WTC11 (cell line): ENCODE data around the gene KNL1. TPM values are rescaled to one million over a fixed set of nuclear protein-coding genes. Genes with fewer than 3 reads are reported as not detected.

Source experiments
- ATAC-seq: fragments of 200-7000 bp; cut with Tn5 transposase; 2 replicates; pipeline ENCODE4 v1.10.0; 2021; ENCODE audit warnings: mild to moderate bottlenecking, moderate library complexity
- CTCF ChIA-PET: fragments of 300-600 bp; sonication (Branson Sonifier 250); formaldehyde crosslinking; loops from one replicate; lab custom pipeline; 2021; ENCODE audit warnings: antibody characterized with exemption; lab: Charles Lee
- POLR2A ChIA-PET: fragments of 350-600 bp; sonication (Branson Sonifier 250); formaldehyde crosslinking; loops from one replicate; lab custom pipeline; 2021; ENCODE audit warnings: antibody characterized with exemption; lab: Charles Lee
- DNase-seq: peaks from one replicate; pipeline ENCODE4 v3.0.0; 2021; ENCODE audit warnings: low spot score
- H3K27ac Mint-ChIP-seq: 2 replicates; pipeline ENCODE4 v1.8.0; 2021; ENCODE audit warnings: mixed read lengths
- H3K27me3 Mint-ChIP-seq: 2 replicates; pipeline ENCODE4 v1.8.0; 2021; ENCODE audit warnings: low read depth, mild to moderate bottlenecking, moderate library complexity, mixed read lengths
- H3K36me3 Mint-ChIP-seq: 2 replicates; pipeline ENCODE4 v1.8.0; 2021; ENCODE audit warnings: mixed read lengths
- H3K4me1 Mint-ChIP-seq: 2 replicates; pipeline ENCODE4 v1.8.0; 2022; ENCODE audit warnings: mixed read lengths
- H3K4me3 Mint-ChIP-seq: 2 replicates; pipeline ENCODE4 v1.8.0; 2021; ENCODE audit warnings: mild to moderate bottlenecking, moderate library complexity, mixed read lengths
- H3K9me3 Mint-ChIP-seq: 2 replicates; pipeline ENCODE4 v1.8.0; 2021; ENCODE audit warnings: mixed read lengths
- ZNF423 ChIP-seq: fragments of 250-450 bp; sonication (Bioruptor Pico); IDR thresholded peaks from 2 replicates; pipeline ENCODE4 v2.1.2; 2022; ENCODE audit warnings: mild to moderate bottlenecking, moderate library complexity
- total RNA-seq: library from RNA; stranded (reverse); gene quantifications from 3 replicates; pipeline ENCODE4 v1.2.3, GENCODE V29; 2021
- TF ChIP-seq, protein P1 (sequence below): fragments of 250-450 bp; sonication (Bioruptor Pico); IDR thresholded peaks from 2 replicates; pipeline ENCODE4 v1.9.0; 2021; ENCODE audit warnings: mild to moderate bottlenecking, borderline replicate concordance

The KNL1 gene
- total RNA-seq, 1 experiment from 2014 or later: 24.0 TPM

- TF ChIP-seq, protein P1, sequence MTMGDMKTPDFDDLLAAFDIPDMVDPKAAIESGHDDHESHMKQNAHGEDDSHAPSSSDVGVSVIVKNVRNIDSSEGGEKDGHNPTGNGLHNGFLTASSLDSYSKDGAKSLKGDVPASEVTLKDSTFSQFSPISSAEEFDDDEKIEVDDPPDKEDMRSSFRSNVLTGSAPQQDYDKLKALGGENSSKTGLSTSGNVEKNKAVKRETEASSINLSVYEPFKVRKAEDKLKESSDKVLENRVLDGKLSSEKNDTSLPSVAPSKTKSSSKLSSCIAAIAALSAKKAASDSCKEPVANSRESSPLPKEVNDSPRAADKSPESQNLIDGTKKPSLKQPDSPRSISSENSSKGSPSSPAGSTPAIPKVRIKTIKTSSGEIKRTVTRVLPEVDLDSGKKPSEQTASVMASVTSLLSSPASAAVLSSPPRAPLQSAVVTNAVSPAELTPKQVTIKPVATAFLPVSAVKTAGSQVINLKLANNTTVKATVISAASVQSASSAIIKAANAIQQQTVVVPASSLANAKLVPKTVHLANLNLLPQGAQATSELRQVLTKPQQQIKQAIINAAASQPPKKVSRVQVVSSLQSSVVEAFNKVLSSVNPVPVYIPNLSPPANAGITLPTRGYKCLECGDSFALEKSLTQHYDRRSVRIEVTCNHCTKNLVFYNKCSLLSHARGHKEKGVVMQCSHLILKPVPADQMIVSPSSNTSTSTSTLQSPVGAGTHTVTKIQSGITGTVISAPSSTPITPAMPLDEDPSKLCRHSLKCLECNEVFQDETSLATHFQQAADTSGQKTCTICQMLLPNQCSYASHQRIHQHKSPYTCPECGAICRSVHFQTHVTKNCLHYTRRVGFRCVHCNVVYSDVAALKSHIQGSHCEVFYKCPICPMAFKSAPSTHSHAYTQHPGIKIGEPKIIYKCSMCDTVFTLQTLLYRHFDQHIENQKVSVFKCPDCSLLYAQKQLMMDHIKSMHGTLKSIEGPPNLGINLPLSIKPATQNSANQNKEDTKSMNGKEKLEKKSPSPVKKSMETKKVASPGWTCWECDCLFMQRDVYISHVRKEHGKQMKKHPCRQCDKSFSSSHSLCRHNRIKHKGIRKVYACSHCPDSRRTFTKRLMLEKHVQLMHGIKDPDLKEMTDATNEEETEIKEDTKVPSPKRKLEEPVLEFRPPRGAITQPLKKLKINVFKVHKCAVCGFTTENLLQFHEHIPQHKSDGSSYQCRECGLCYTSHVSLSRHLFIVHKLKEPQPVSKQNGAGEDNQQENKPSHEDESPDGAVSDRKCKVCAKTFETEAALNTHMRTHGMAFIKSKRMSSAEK (CRISPR knock-in tag): no peak
Observed at GRCh38 chr15:40702077-40702476, 108.0 kb downstream of the KNL1 start (continued).

GRCh38 chr15:40706121-40706520, 112.1 kb downstream of the KNL1 start:
- Mint-ChIP-seq H3K4me1 (no peaks in the 10 kb centered on the region), H3K4me3 (no peak overlapping the region), H3K27ac (no peak overlapping the region), H3K27me3 (no peaks in the 10 kb centered on the region), H3K9me3 (no peaks in the 10 kb centered on the region), H3K36me3 (peaks cover 53% of the 10 kb centered on the region)
- ChIA-PET CTCF (interaction anchor here (0.6 to 1.6 kb wide), 2 partner anchors 12 to 58 kb away, joined by 3 read pairs; partner anchors contain the start of gene GCHFR), POLR2A (interaction anchor here (0.5 kb wide), 1 partner anchor 116 kb away, joined by 6 read pairs; no protein-coding TSS in a partner anchor)
- ATAC-seq (no peak), DNase-seq (no peak)
- no peak for TF ChIP-seq ZNF423

Other genes starting within 250 kb of the KNL1 start
- gene PHGR1, start 243.2 kb upstream of the KNL1 start, total RNA-seq: not detected in 3 replicates
- gene DISP2, start 236.0 kb upstream of the KNL1 start, total RNA-seq: 1.0 to 3.5 TPM (median 1.9 TPM) in 3 replicates
- 58.7 to 73.4 TPM (median 64.6 TPM) in 3 replicates for gene KNSTRN, start 211.5 kb upstream of the KNL1 start, total RNA-seq
- 82.2 to 96.1 TPM (median 89.3 TPM) in 3 replicates for gene IVD, start 188.5 kb upstream of the KNL1 start, total RNA-seq
- gene BAHD1, start 153.3 kb upstream of the KNL1 start, total RNA-seq: 40.7 to 49.1 TPM (median 41.5 TPM) in 3 replicates
- gene CHST14, start 123.3 kb upstream of the KNL1 start, total RNA-seq: 21.3 to 29.5 TPM (median 26.2 TPM) in 3 replicates
- 12.8 to 15.6 TPM (median 13.7 TPM) in 3 replicates for gene CCDC32, start 29.2 kb upstream of the KNL1 start, total RNA-seq
- 28.5 to 34.2 TPM (median 30.8 TPM) in 3 replicates for gene RPUSD2, start 24.9 kb upstream of the KNL1 start, total RNA-seq
- gene RAD51, start 100.9 kb downstream of the KNL1 start, total RNA-seq: 29.7 to 36.4 TPM (median 31.0 TPM) in 3 replicates
- gene RMDN3, start 161.0 kb downstream of the KNL1 start, total RNA-seq: 21.7 to 25.9 TPM (median 22.8 TPM) in 3 replicates
- 42.3 to 63.8 TPM (median 62.9 TPM) in 3 replicates for gene GCHFR, start 169.8 kb downstream of the KNL1 start, total RNA-seq
- gene C15orf62, start 175.7 kb downstream of the KNL1 start, total RNA-seq: 0.46 to 0.92 TPM (median 0.72 TPM) in 3 replicates
- 17.3 to 18.9 TPM (median 17.6 TPM) in 3 replicates for gene ZFYVE19, start 212.8 kb downstream of the KNL1 start, total RNA-seq
- gene DNAJC17, start 213.2 kb downstream of the KNL1 start, total RNA-seq: 49.8 to 53.0 TPM (median 50.2 TPM) in 3 replicates
- gene PPP1R14D, start 234.5 kb downstream of the KNL1 start, total RNA-seq: 0.25 TPM in 1 of 3 replicates, not detected in the others
- gene SPINT1, start 249.8 kb downstream of the KNL1 start, total RNA-seq: 140 to 153 TPM (median 144 TPM) in 3 replicates